HEK293T (cell line): ENCODE measurements around the gene CDYL2.

Source experiments
- BHLHE40 ChIP-seq: fragments of 450-650 bp; IDR thresholded peaks from 2 replicates; pipeline ENCODE4 v1.6.1; 2016; ENCODE audit warnings: mild to moderate bottlenecking, moderate library complexity, borderline replicate concordance
- ELF4 ChIP-seq: fragments of 450-650 bp; IDR thresholded peaks from 2 replicates; pipeline ENCODE4 v1.6.1; 2017; ENCODE audit warnings: antibody characterized with exemption
- FOXM1 ChIP-seq: fragments of 450-650 bp; IDR thresholded peaks from 2 replicates; pipeline ENCODE4 v1.6.1; 2017; ENCODE audit warnings: mild to moderate bottlenecking, borderline replicate concordance
- HDGF ChIP-seq: fragments of 450-650 bp; IDR thresholded peaks from 2 replicates; pipeline ENCODE4 v1.6.1; 2017; ENCODE audit warnings: antibody characterized with exemption, borderline replicate concordance
- LEF1 ChIP-seq: fragments of 450-650 bp; IDR thresholded peaks from 2 replicates; pipeline ENCODE4 v1.6.1; 2017; ENCODE audit warnings: mild to moderate bottlenecking, borderline replicate concordance
- SP1 ChIP-seq: fragments of 450-650 bp; IDR thresholded peaks from 2 replicates; pipeline ENCODE4 v1.6.1; 2017
- SUZ12 ChIP-seq: fragments of 450-650 bp; IDR thresholded peaks from 2 replicates; pipeline ENCODE4 v1.6.1; 2016; ENCODE audit warnings: mild to moderate bottlenecking
- TARDBP ChIP-seq: fragments of 450-650 bp; IDR thresholded peaks from 2 replicates; pipeline ENCODE4 v1.6.1; 2016
- ZNF384 ChIP-seq: fragments of 450-650 bp; IDR thresholded peaks from 2 replicates; pipeline ENCODE4 v1.6.1; 2016
- TF ChIP-seq, protein P1 (sequence below): fragments of 450-650 bp; IDR thresholded peaks from 2 replicates; pipeline ENCODE4 v1.6.1; 2016

DNA sequence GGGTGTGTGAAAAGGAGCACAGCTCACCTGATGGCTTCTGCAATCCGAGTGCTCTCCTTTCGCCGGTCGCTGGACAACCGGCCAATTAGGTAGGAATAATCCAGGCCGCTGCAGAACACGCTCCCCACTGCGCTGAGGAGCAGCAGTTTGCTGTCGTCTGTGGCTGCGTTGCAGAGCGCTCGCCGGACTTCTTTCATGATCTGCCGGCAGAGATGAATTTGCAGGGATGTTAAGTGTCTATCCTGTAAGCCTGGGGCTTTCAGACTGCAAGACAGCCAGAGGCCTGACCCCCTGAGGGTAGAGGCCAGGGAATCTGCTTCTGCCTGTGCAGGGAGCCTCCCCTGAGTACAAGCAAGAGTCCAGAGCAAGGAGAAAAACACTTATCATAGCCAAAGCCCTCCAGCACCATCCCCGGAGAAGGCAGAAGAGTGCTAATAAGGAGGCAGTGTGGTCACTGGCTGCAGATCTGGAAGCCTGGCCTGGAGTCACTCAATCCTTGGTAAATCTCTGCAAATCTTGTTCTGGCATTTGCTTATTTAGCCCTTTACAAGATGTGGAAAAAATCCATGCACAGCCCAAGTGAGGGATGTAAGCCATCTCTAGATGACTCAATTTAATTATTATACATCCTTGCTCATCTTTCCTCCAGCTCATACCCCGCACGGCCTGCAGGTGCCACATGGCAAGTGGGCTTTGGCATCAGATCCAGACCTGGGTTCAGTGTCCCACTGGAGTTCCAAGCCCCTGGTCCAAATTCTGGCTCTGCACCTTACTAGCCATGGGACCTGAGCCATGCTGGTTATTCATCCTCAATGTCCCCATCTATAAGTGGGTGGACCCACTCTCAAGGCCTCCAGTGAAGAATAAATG lies 183.4 kb downstream of the CDYL2 start:
- no peak for TF ChIP-seq ZNF384
- TF ChIP-seq FOXM1: no peak
- TF ChIP-seq, protein P1, sequence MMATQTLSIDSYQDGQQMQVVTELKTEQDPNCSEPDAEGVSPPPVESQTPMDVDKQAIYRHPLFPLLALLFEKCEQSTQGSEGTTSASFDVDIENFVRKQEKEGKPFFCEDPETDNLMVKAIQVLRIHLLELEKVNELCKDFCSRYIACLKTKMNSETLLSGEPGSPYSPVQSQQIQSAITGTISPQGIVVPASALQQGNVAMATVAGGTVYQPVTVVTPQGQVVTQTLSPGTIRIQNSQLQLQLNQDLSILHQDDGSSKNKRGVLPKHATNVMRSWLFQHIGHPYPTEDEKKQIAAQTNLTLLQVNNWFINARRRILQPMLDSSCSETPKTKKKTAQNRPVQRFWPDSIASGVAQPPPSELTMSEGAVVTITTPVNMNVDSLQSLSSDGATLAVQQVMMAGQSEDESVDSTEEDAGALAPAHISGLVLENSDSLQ: no peak
- TF ChIP-seq SP1: no peak
- TF ChIP-seq SUZ12: no peak
- no peak for TF ChIP-seq BHLHE40
- no peak for TF ChIP-seq ELF4
- no peak for TF ChIP-seq HDGF
- TF ChIP-seq LEF1: no peak
- TF ChIP-seq TARDBP: no peak
